GM18909 (cell line): ENCODE measurements around the gene TAS2R16.

ENCODE experiments used
- ATAC-seq: cut with Tn5 transposase; IDR thresholded peaks from one replicate; pipeline ENCODE4 v1.9.1; 2021; ENCODE audit warnings: mild to moderate bottlenecking; ENCODE audit not compliant: unreplicated experiment, poor library complexity

The TAS2R16 gene

DNA sequence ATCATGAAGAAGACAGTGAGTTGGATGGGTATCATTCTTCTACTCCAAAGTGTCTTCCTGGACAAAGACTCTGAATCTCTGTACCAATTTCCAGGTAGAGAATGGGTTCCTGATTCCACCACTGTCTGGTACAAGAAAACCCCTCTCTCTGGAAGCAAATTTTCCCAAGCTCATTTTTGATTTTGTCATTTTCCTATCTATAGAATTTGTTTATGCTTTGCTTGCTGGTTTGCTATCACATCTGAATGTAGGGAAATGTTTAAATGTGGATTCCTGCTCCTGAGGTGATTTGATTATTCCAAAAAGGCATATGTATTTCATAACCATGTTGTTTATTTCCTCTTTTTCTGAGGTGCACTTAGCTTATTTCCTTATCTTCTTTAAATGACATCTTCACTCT, at the start of gene TAS2R16:
TAS2R16 (minus strand) TSS at position 101 of the 400 bp plus-strand sequence; CDS start at position 35, 66 bp downstream.
- ATAC-seq = no peak

DNA sequence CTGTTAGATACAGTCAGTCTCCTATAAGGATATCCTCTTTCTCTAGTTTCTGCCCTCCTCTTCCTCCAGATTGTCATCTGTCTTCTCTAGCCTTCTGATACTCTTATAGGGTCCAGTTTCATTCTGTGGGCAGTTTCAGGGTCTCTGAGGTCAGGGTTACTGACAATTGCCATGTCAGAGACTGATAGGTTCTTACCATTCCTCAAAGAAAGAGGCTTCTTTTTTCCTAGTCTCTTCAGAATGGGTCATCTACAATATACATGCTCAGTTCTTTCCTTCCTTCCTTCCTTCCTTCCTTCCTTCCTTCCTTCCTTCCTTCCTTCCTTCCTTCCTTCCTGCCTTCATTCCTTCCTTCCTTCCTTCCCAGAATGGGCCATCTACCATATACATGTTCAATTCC, 48.1 kb upstream of the TAS2R16 start:
- ATAC-seq = no peak

DNA sequence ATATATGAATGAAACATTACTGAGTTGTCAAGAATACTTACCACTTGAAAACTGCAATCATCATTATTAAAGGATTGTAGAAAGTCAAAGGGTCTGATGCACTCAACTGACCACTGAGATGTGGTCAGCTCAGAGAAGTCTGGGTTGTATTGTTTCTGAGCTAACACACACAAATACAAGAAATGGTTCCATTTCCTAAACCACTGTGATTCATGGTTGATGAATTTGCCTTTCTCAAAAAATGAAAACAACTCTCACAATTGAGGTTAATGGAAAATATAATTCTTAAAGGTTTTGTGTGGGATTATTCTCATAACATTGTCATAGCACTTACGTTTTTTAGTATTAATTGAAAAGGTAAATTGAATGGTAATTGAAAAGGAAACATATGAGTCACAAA, 45.6 kb upstream of the TAS2R16 start:
- no peak for ATAC-seq

DNA sequence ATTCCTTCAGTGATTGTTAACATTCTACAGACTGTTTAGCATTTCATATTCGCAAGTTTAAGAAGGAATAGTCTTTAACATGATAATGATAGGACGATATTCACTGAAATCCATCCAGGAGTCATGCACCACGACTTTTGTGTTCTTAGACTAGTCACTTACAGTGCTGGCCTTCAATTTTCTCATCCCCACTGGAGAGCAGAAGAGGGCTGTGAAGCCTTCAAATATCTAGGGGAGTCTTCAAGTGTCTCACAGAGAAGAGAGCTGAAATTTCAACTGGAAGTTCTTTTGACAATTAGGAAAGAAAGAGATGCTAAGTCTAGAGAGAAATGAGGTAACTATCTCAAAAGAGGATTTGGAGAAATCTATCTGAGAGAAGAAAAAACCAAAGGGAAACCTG, 43.8 kb upstream of the TAS2R16 start:
- no peak for ATAC-seq

- no peak for ATAC-seq
These were observed 38.6 kb upstream of the TAS2R16 start for GRCh38 chr7:123034106-123034505.

GRCh38 chr7:123030631-123031030, 35.1 kb upstream of the TAS2R16 start:
- ATAC-seq = no peak

DNA sequence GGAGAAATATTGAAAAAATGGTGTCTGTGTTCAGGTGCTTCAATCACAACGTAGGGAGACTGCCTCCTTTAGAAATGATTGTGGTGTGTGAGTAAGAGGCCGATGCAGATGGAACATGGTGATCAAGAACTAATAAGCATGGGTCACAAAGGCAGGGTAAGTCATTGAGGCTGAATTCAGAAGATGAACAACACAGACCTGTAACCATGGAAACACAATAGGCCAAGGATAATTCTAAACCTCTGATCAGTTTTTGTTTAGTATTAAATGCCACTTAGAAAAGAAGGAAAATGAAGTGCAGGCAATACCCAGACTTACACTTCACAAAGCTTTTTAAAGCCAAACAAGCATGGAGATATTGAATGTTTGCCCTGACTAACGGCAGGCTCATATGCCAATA, 32.8 kb upstream of the TAS2R16 start:
- ATAC-seq = no peak

DNA sequence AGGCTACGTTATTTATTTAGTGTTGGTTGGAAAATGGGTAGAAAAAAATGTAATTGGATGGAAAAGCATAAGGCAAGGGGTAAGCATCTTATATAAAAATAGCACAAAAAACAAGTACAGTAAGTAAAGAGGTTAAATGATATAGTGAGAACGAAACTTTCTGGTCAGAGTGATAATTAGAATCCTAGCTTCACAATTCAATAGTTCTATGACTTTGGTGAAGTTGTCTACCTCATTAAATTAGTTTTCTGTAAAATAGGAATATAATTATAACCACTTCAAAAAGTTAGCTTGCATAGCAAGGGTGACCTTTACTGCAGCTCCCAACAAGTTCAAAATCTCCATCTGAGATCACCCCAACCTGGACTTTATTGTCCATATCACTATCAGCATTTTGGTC, 30.8 kb upstream of the TAS2R16 start:
- ATAC-seq = no peak

GRCh38 chr7:123024989-123025758, 29.7 kb upstream of the TAS2R16 start:
- ATAC-seq = no peak

- no peak for ATAC-seq
These were observed 27.6 kb upstream of the TAS2R16 start for GRCh38 chr7:123023126-123023525.

- ATAC-seq = no peak
These were observed 27.1 kb upstream of the TAS2R16 start for GRCh38 chr7:123022576-123022975.

GRCh38 chr7:123012435-123012834, 16.9 kb upstream of the TAS2R16 start:
- ATAC-seq = no peak

DNA sequence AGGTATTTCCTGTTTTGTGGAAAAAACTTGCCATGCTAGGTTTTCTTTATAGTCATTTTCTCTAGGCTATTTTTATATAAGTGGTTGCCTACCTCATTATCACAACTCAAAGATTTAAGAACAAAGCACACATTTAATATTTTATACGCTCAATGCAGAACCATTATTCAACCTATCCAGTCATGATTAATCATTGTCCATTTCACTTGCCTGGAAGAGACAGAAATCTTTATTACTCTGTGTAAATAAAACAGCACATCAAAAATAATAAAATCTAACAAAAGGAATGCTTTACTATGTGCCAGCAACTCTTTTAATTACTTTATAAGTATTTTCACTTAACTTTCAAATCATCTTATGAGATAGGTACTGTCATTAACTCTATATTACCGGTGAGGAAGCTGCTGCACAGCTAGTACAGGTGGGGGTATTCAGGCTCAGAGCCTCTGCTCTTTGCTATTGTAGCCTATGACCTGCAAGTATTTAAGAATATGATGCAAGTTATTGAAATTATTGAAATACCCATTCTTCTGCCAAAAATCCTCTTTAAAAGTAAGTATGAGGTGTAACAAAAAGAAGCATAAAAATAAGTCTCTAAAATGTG, 16.4 kb upstream of the TAS2R16 start:
- ATAC-seq = no peak

- ATAC-seq = no peak
These were observed 9.4 kb upstream of the TAS2R16 start for GRCh38 chr7:123004931-123005330.

DNA sequence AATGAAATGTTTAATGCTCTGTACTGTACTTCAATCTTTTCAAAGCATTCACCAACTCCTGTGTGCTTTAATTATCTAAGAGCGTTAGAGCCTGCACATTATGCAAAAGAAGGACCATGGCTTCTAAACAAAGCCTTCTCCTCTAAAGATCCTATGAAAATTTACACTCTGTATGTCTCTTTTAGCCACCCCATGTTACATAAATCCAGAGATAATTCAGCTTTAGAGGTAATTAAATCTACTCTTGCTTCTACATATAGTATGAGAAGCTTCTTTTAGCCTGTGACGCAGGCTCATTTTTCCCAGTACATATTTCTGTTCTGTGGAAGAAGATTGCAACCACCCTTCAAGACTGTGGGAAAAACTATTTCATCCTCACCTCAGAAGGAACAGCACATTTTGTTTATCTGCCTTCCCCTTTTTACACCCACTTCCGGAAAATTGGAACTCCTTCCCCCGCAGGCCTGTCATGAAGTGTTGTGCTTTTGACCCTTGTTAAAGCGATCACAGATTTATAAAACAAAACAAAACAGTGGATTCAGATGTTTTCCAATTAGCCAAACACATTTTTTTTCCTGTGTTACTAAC, 8.1 kb upstream of the TAS2R16 start:
- no peak for ATAC-seq

DNA sequence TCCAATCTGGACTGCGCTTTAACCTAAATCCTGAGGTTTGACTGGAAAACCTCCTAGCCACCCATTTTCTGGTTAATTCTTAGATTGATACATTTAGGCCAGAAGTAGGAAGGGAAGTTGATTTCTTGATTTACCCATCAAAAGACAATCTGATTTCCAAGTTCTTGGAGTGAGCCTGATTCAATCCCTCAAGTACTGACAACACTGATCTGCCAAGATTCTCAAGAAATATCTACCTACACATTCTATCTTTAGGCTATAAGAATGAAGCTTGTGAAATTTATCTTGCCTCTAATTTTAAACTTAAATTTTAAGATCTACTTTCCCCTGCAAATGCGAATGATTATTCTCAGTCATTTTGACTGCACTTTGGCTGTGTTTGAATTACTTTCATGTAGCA, 5.9 kb downstream of the TAS2R16 start:
- no peak for ATAC-seq

DNA sequence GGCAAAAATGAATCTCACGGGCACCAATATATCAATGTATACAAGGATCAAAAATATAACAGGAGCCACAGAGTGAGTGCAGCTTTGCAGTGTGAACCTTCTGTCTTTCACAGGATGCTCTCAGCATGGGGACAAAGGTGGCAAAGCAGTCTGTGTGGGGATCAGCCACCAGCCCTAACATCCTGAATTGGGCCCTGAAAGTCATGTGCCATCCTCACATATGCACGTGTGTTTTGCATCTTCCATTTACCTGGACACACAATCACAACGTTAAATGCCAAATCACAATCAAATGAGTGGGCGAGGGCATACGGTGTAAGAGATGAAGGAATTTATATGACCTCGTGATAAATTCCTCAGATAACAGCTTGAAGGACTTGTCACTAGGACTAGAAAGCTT, 6.5 kb downstream of the TAS2R16 start:
- ATAC-seq = no peak

GRCh38 chr7:122988333-122988732, 7.2 kb downstream of the TAS2R16 start:
- no peak for ATAC-seq

DNA sequence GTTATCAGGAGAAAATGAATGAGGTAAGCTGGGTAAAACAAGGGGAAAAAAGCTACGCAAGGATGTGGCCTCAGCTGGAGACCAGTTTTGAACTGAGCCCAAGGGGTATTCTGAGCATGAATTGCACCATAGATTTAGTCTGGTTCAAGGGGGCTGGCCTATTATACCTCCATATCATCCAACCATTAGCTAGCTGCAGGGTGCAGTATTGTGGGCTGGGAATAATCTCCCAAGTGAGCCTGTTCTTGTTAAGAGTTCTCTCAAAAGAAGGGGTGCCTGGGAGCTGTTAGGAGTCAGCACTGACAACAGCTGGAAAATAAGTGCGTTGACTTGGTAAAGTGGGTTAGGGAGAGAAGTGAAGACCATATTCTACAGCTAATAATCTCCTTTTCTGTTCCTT, 8.0 kb downstream of the TAS2R16 start:
- no peak for ATAC-seq

DNA sequence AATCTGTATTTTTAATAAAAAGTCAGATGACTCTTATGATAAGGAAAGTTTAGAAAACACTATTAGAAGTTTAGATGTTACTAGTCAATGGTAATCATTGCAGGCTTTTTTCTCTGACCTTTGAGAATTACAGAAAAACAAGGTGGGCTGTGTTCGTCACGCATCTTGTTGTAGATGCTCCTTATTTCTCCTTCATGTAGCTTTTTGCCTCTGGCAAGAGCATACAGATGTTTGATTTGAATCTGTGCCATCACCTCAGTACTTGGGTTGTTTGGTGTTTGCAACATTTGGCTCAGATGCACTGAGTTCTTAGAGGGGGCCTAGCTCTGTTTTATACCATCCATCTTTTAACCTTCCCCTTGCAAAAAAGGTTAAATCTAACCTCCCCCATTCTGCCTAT, 11.5 kb downstream of the TAS2R16 start:
- no peak for ATAC-seq

DNA sequence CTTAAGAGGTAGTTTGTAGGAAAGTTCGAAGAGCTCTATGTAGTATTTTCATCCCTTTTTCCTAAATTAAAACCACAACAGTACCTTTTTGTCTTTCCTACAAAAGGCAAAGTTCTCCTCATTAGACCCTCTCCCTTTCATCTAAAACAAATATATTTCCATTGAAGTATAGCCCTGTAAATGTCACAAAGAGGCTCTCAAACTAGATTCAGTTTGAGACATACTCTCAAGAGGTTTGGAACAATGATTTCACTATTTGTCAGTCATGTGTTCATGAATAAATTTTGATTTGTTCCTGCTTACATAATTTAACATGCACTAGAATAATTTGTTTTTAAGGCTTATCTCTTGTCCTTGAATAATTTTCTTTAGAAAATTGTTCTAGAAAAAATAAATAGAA, 12.2 kb downstream of the TAS2R16 start:
- ATAC-seq = no peak

DNA sequence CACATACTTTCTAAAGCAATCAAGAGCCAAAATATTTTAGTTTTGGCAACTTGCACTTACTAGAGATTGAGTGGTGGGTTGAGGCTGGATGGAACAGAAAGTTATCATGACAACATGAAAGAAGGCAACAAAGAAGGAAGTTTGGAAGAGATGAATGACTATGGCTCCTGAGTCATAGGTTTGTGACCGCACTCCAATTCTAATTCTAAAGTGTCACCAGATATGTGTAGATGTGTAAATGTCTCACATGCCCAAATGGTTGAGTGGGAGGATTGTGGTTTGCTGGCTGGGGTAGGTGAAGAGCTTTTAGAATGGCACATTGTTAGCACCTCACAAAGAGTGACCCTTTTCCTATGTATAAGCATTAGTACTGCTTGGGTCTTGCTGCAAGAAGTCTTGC, 20.2 kb downstream of the TAS2R16 start:
- no peak for ATAC-seq
